GM12878 (cell line): Measurements from ENCODE around the gene ATP6AP2. TPM values are rescaled to one million over a fixed set of nuclear protein-coding genes. Genes with fewer than 3 reads are reported as not detected.

Experiments used
- ATF2 ChIP-seq: IDR thresholded peaks from 2 replicates; pipeline ENCODE4 v1.6.1; 2012; ENCODE audit warnings: low read length, inconsistent platforms
- ATF3 ChIP-seq: IDR thresholded peaks from 2 replicates; pipeline ENCODE4 v1.6.1; 2011; ENCODE audit warnings: low read depth, mild to moderate bottlenecking, low read length, moderate library complexity, borderline replicate concordance; ENCODE audit errors: extremely low read depth
- ATF7 ChIP-seq: fragments of 450-650 bp; IDR thresholded peaks from 2 replicates; pipeline ENCODE4 v1.6.1; 2016; ENCODE audit warnings: low read depth, mild to moderate bottlenecking
- CBFB ChIP-seq: IDR thresholded peaks from 2 replicates; pipeline ENCODE4 v1.6.1; 2016; ENCODE audit warnings: antibody characterized with exemption, low read depth
- CBX3 ChIP-seq: fragments of 200-600 bp; sonication (generic); IDR thresholded peaks from 2 replicates; pipeline ENCODE4 v1.6.1; 2016; ENCODE audit warnings: low read depth, borderline replicate concordance
- CEBPB ChIP-seq, 2 experiments: fragments of 150-350 bp in 1 of 2; IDR thresholded peaks; 2 replicates each; pipeline ENCODE4 v1.6.1; 2012 to 2014; ENCODE audit warnings: low read depth in 2 of 2, low read length in 2 of 2, borderline replicate concordance in 1 of 2, inconsistent platforms in 1 of 2
- ELK1 ChIP-seq: IDR thresholded peaks from 2 replicates; pipeline ENCODE4 v1.6.1; 2012; ENCODE audit warnings: low read depth, low read length, improper control_type of control experiment
- KLF5 ChIP-seq: fragments of 450-650 bp; IDR thresholded peaks from 2 replicates; pipeline ENCODE4 v1.6.1; 2014; ENCODE audit warnings: mild to moderate bottlenecking; ENCODE audit not compliant: partially characterized antibody
- MTA2 ChIP-seq: fragments of 450-650 bp; IDR thresholded peaks from 2 replicates; pipeline ENCODE4 v1.6.1; 2016; ENCODE audit warnings: low read depth, mild to moderate bottlenecking, moderate library complexity
- MYB ChIP-seq: fragments of 150-350 bp; IDR thresholded peaks from 2 replicates; pipeline ENCODE4 v1.6.1; 2014; ENCODE audit warnings: mild to moderate bottlenecking, low read depth, low read length, borderline replicate concordance
- RAD21 ChIP-seq: IDR thresholded peaks from 2 replicates; pipeline ENCODE4 v1.6.1; 2011; ENCODE audit warnings: mild to moderate bottlenecking, low read depth, low read length, moderate library complexity; ENCODE audit not compliant: insufficient read depth
- RELA ChIP-seq: fragments of 450-650 bp; IDR thresholded peaks from 2 replicates; pipeline ENCODE4 v1.8.0; 2014; ENCODE audit warnings: borderline replicate concordance; ENCODE audit not compliant: partially characterized antibody
- RFX5 ChIP-seq: IDR thresholded peaks from 2 replicates; pipeline ENCODE4 v1.6.1; 2011; ENCODE audit warnings: low read depth, low read length, improper control_type of control experiment
- ZNF24 ChIP-seq: fragments of 450-650 bp; IDR thresholded peaks from 2 replicates; pipeline ENCODE4 v1.6.1; 2017; ENCODE audit warnings: antibody characterized with exemption, mild to moderate bottlenecking
- ZZZ3 ChIP-seq: IDR thresholded peaks from 2 replicates; pipeline ENCODE4 v1.6.1; 2011; ENCODE audit warnings: low read depth; ENCODE audit not compliant: control insufficient read depth, insufficient read length
- polyA plus RNA-seq, 11 experiments: library from polyadenylated mRNA; depleted of rRNA in 4 of 11; unstranded in 6 of 11; stranded (reverse) in 5 of 11; fragments of >200 nt; fragmentation: Nextera tagmentation in 4 of 11; fragmentation: Illumina TruSeq in 1 of 11; extraction: Ambion mirVana in 4 of 11; extraction: Trizol in 1 of 11; gene quantifications; 1 replicate in 1 of 11; 2 replicates in 10 of 11; pipeline versions ENCODE4 v1.2.1 to v1.2.3, GENCODE V29; 2011 to 2016; ENCODE audit warnings: inconsistent platforms in 2 of 11, missing spikeins in 2 of 11, low read depth in 1 of 11
- total RNA-seq, 4 experiments: library from RNA; depleted of rRNA in 3 of 4; stranded (reverse); fragments of >200 nt in 3 of 4; fragmentation: Illumina TruSeq in 1 of 4; extraction: Trizol in 1 of 4; gene quantifications; 2 replicates each; pipeline versions ENCODE4 v1.2.1 to v1.2.3, GENCODE V29; 2013 to 2021
- TF ChIP-seq, protein P1 (sequence below): fragments of 450-650 bp; formaldehyde crosslinking; IDR thresholded peaks from 2 replicates; pipeline ENCODE4 v1.4.0; 2022; ENCODE audit warnings: mild to moderate bottlenecking, moderate library complexity
- TF ChIP-seq, protein P2 (sequence below): fragments of 450-650 bp; IDR thresholded peaks from 2 replicates; pipeline ENCODE4 v1.6.1; 2016; ENCODE audit warnings: mild to moderate bottlenecking

ATP6AP2 gene
- total and polyA plus RNA-seq, 10 of the 15 experiments (the other 5 are each of a cell fraction or from before 2014, with no cell fraction given): 36.3 to 141 (median 56.0) TPM

DNA sequence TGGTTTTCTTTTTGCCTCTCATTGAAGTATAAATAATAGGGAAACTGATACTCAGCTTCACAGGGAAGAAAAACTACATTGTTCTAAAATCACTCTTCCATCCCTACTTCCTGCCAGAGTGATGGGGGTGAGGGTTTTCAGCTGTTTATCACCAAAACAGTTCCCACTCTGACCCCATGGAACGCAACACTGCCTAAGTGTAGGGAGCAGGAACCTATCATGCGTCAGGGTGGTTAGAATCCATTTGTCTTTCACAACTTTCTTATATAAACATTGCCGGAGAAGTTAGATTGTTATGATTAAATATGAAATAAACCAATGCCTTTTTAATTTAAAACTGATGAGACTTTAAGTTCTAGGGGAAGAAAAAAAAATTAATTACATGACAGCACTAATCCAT, 26.6 kb downstream of the ATP6AP2 start (continued):
- TF ChIP-seq, protein P1, sequence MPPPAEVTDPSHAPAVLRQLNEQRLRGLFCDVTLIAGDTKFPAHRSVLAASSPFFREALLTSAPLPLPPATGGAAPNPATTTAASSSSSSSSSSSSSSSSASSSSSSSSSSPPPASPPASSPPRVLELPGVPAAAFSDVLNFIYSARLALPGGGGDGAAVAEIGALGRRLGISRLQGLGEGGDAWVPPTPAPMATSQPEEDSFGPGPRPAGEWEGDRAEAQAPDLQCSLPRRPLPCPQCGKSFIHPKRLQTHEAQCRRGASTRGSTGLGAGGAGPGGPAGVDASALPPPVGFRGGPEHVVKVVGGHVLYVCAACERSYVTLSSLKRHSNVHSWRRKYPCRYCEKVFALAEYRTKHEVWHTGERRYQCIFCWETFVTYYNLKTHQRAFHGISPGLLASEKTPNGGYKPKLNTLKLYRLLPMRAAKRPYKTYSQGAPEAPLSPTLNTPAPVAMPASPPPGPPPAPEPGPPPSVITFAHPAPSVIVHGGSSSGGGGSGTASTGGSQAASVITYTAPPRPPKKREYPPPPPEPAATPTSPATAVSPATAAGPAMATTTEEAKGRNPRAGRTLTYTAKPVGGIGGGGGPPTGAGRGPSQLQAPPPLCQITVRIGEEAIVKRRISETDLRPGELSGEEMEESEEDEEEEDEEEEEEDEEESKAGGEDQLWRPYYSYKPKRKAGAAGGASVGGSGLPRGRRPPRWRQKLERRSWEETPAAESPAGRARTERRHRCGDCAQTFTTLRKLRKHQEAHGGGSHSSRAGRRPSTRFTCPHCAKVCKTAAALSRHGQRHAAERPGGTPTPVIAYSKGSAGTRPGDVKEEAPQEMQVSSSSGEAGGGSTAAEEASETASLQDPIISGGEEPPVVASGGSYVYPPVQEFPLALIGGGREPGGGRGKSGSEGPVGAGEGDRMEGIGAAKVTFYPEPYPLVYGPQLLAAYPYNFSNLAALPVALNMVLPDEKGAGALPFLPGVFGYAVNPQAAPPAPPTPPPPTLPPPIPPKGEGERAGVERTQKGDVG: no peak
- TF ChIP-seq MYB: no peak
- no peak for TF ChIP-seq ELK1
- TF ChIP-seq CEBPB (IDR thresholded peaks at IDR 0.05; ENCODE audit: borderline replicate concordance in 1 of 2, low read depth in 2 of 2, low read length in 2 of 2): no peak
- no peak for TF ChIP-seq CBX3
- TF ChIP-seq MTA2: no peak
- no peak for TF ChIP-seq ATF2
- TF ChIP-seq RAD21: no peak
- TF ChIP-seq CBFB: no peak
- TF ChIP-seq ZZZ3: no peak
- TF ChIP-seq ATF7: no peak
- TF ChIP-seq RFX5: no peak
- TF ChIP-seq KLF5: no peak
- TF ChIP-seq ZNF24: no peak
- no peak for TF ChIP-seq ATF3
- TF ChIP-seq RELA: no peak
- TF ChIP-seq, protein P2, sequence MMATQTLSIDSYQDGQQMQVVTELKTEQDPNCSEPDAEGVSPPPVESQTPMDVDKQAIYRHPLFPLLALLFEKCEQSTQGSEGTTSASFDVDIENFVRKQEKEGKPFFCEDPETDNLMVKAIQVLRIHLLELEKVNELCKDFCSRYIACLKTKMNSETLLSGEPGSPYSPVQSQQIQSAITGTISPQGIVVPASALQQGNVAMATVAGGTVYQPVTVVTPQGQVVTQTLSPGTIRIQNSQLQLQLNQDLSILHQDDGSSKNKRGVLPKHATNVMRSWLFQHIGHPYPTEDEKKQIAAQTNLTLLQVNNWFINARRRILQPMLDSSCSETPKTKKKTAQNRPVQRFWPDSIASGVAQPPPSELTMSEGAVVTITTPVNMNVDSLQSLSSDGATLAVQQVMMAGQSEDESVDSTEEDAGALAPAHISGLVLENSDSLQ: no peak
